Measurements from ENCODE around the gene DDIAS. TPM values are rescaled to one million over a fixed set of nuclear protein-coding genes. Genes with fewer than 3 reads are reported as not detected.

DDIAS gene
- total and polyA plus RNA-seq, 7 donors = 0.16 to 3.1 (median 0.66) TPM; not detected in 1

DNA sequence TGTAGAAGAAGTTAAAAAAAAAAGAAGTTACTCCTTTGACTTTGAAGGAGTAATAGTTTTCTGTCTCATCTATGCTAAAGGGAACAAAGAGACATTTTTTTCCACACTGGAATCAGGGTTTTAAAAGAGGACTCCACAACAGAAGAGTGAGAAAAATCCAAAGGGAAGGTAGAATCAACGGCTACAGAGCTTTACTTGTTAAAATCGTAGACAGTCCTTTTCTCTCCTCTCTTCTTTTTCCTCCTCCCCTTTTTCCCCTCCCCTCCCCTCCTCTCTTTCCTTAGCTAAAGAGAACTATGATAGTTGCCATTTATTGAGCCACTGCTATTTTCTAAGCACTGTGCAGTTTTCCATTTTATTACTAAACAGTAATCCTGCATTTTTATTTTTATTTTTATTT lies 29.2 kb downstream of the DDIAS start:
- Histone ChIP-seq H3K36me3 (no peaks in the 10 kb centered on the region), H3K27ac (no peak overlapping the region), H3K9me3 (no peaks in the 10 kb centered on the region), H3K27me3 (no peaks in the 10 kb centered on the region), H3K4me1 (no peaks in the 10 kb centered on the region), H3K4me3 (no peak overlapping the region)
- intact Hi-C loops (cut with DNase I) = no loop called here
- WGBS, 2 donors = 73 to 83% methylated on average over 2 of the region's 2 CpGs
- DNase-seq = no peak
- no peak for TF ChIP-seq POLR2A (IDR thresholded peaks at IDR 0.05)

DNA sequence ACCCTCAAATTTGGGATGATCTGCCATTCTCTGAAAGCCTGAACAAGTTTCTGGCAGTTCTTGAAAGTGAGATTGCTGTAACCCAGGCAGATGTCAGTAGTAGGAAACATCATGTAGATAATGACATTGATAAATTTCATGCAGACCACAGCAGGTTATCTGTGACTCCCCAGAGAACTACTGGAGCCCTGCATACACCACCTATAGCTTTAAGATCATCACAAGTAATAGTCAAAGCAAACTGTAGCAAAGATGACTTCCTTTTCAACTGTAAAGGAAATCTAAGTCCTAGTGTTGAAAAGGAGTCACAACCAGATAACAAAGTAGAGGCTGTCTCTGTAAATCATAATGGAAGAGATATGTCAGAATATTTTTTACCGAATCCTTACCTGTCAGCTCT lies 31.0 kb downstream of the DDIAS start:
- DNase-seq = no peak
- WGBS, 2 donors = 85 to 98% methylated on average over 1 of the region's 1 CpG
- Histone ChIP-seq H3K27me3 (no peaks in the 10 kb centered on the region), H3K36me3 (no peaks in the 10 kb centered on the region), H3K27ac (no peak overlapping the region), H3K4me3 (no peak overlapping the region), H3K9me3 (no peaks in the 10 kb centered on the region), H3K4me1 (no peaks in the 10 kb centered on the region)
- TF ChIP-seq CTCF (IDR thresholded peaks at IDR 0.05) = no peak
- TF ChIP-seq EP300 (IDR thresholded peaks at IDR 0.05) = no peak
- TF ChIP-seq POLR2AphosphoS5 (IDR thresholded peaks at IDR 0.05) = no peak
- no peak for TF ChIP-seq POLR2A (IDR thresholded peaks at IDR 0.05)
- intact Hi-C loops (cut with DNase I) = no loop called here

GRCh38 chr11:82936261-82936660 lies 34.7 kb downstream of the DDIAS start:
- Histone ChIP-seq H3K4me3 (no peak overlapping the region), H3K27ac (no peak overlapping the region), H3K4me1 (no peaks in the 10 kb centered on the region), H3K9me3 (no peaks in the 10 kb centered on the region), H3K36me3 (no peaks in the 10 kb centered on the region), H3K27me3 (no peaks in the 10 kb centered on the region)
- intact Hi-C loops (cut with DNase I) = no loop called here
- TF ChIP-seq EP300 (IDR thresholded peaks at IDR 0.05) (no peak), POLR2AphosphoS5 (IDR thresholded peaks at IDR 0.05) (no peak), POLR2A (IDR thresholded peaks at IDR 0.05) (no peak), CTCF (IDR thresholded peaks at IDR 0.05) (no peak)
- WGBS, 2 donors = 86 to 90% methylated on average over 3 of the region's 3 CpGs
- DNase-seq = no peak

- 95 to 97% methylated on average over 2 of the region's 2 CpGs for WGBS, 2 donors
- no peaks in the 10 kb centered on the region for H3K9me3 ChIP-seq
- no peak for TF ChIP-seq CTCF (IDR thresholded peaks at IDR 0.05)
- no peak for TF ChIP-seq EP300 (IDR thresholded peaks at IDR 0.05)
- TF ChIP-seq POLR2A (IDR thresholded peaks at IDR 0.05) = no peak
- TF ChIP-seq POLR2AphosphoS5 (IDR thresholded peaks at IDR 0.05) = no peak
- H3K27me3 ChIP-seq = no peaks in the 10 kb centered on the region
- intact Hi-C loops (cut with DNase I) = no loop called here
- no peaks in the 10 kb centered on the region for H3K36me3 ChIP-seq
- H3K4me1 ChIP-seq = no peaks in the 10 kb centered on the region
- no peak for DNase-seq
- no peak overlapping the region for H3K4me3 ChIP-seq
- H3K27ac ChIP-seq = no peak overlapping the region
Measured at GRCh38 chr11:82937554-82937953, 36.0 kb downstream of the DDIAS start.

DNA sequence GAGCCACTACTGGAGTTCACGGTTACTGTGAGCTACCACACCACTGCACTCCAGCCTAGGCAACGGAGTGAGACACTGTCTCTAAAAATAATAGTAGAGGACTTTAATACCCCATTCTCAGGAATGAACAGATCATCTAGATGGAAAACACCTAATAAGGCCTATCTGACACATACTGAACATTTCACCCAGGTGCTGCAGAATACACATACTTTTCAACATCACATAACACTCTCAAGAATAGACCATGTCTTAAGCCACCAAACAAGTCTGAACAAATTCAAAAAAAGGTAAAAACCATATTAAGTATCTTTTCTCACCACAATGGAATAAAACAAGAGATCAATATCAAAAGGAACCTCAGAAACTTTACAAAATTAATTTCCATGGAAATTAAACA lies 37.9 kb downstream of the DDIAS start:
- DNase-seq = no peak
- H3K27ac ChIP-seq = no peak overlapping the region
- H3K27me3 ChIP-seq = no peaks in the 10 kb centered on the region
- no peak overlapping the region for H3K4me3 ChIP-seq
- H3K36me3 ChIP-seq = no peaks in the 10 kb centered on the region
- 97 to 100% methylated on average over 2 of the region's 2 CpGs for WGBS, 2 donors
- no peaks in the 10 kb centered on the region for H3K4me1 ChIP-seq
- intact Hi-C loops (cut with DNase I) = no loop called here
- TF ChIP-seq POLR2A (IDR thresholded peaks at IDR 0.05) (no peak), CTCF (IDR thresholded peaks at IDR 0.05) (no peak), POLR2AphosphoS5 (IDR thresholded peaks at IDR 0.05) (no peak), EP300 (IDR thresholded peaks at IDR 0.05) (no peak)
- H3K9me3 ChIP-seq = no peaks in the 10 kb centered on the region

Measured in sigmoid colon (tissue), 7 donors.